Lower leg skin (tissue), 4 donors: ENCODE measurements around the gene MRPL36. TPM values are rescaled to one million over a fixed set of nuclear protein-coding genes. Genes with fewer than 3 reads are reported as not detected.

ENCODE experiments used
- DNase-seq, 2 donors: peaks; one replicate each; pipeline ENCODE4 v3.0.0-alpha.2; 2019; ENCODE audit warnings: low spot score in 2 of 2
- H3K4me3 ChIP-seq: fragments of 200-600 bp; sonication (generic); 2 replicates; pipeline ENCODE4 v1.5.1; 2017; ENCODE audit warnings: mild to moderate bottlenecking, low read depth; ENCODE audit not compliant: poor library complexity, severe bottlenecking
- POLR2A ChIP-seq, 2 donors: fragments of 450-650 bp; IDR thresholded peaks; one replicate each; pipeline ENCODE4 v1.6.1; 2016 to 2017; ENCODE audit warnings: antibody characterized with exemption in 2 of 2, mild to moderate bottlenecking in 1 of 2, moderate library complexity in 1 of 2
- WGBS, 2 donors: methylation state at CpG; one replicate each; pipeline ENCODE4 v1.1.5; 2018; 5-methylcytosine and 5-hydroxymethylcytosine counted together
- intact Hi-C: fragments of 100-400 bp; cut with DNase I; formaldehyde crosslinking; loops from one replicate; pipeline ENCODE4 v1.15.0; 2023; ENCODE audit warnings: low total_unique reads
- total RNA-seq, 4 donors: library from RNA; depleted of rRNA; stranded (reverse); fragments of >200 nt; gene quantifications; one replicate each; pipeline ENCODE4 v1.1.0, GENCODE V29; 2016
- TF ChIP-seq, protein P1 (sequence below), 3 donors: fragments of 450-650 bp; IDR thresholded peaks; one replicate each; pipeline ENCODE4 v1.5.1; 2016; ENCODE audit warnings: antibody characterized with exemption in 3 of 3, mild to moderate bottlenecking in 3 of 3, moderate library complexity in 2 of 3

Gene MRPL36
- total RNA-seq, 4 donors from 2014 or later, result 34.6 to 59.4 (median 42.6) TPM

DNA sequence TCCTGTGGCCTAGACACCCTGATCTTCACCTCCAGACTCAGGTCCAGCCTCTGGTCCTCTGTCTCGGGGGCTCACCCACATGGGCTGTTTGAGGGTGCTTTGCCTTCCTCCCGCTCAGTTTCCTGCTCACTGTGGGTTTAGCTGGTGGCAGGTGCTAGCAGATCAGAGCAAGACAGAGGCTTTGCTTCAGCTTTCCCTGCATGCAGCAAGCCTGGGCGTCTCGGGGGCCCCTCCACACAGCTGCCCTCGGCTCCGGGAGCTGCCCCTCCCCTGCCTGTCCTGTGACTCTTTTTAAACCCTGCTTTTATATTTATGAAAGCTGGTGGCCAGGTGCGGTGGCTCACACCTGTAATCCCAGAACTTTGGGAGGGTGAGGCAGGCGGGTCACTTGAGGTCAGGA, 14.6 kb downstream of the MRPL36 start:
- no peak for DNase-seq
- intact Hi-C loops, result no loop called here
- no peak overlapping the region for H3K4me3 ChIP-seq
- TF ChIP-seq, protein P1, sequence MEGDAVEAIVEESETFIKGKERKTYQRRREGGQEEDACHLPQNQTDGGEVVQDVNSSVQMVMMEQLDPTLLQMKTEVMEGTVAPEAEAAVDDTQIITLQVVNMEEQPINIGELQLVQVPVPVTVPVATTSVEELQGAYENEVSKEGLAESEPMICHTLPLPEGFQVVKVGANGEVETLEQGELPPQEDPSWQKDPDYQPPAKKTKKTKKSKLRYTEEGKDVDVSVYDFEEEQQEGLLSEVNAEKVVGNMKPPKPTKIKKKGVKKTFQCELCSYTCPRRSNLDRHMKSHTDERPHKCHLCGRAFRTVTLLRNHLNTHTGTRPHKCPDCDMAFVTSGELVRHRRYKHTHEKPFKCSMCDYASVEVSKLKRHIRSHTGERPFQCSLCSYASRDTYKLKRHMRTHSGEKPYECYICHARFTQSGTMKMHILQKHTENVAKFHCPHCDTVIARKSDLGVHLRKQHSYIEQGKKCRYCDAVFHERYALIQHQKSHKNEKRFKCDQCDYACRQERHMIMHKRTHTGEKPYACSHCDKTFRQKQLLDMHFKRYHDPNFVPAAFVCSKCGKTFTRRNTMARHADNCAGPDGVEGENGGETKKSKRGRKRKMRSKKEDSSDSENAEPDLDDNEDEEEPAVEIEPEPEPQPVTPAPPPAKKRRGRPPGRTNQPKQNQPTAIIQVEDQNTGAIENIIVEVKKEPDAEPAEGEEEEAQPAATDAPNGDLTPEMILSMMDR (IDR thresholded peaks at IDR 0.05), result no peak
- no peak for TF ChIP-seq POLR2A (IDR thresholded peaks at IDR 0.05)
- 82 to 85% methylated on average over 8 of the region's 8 CpGs for WGBS, 2 donors

DNA sequence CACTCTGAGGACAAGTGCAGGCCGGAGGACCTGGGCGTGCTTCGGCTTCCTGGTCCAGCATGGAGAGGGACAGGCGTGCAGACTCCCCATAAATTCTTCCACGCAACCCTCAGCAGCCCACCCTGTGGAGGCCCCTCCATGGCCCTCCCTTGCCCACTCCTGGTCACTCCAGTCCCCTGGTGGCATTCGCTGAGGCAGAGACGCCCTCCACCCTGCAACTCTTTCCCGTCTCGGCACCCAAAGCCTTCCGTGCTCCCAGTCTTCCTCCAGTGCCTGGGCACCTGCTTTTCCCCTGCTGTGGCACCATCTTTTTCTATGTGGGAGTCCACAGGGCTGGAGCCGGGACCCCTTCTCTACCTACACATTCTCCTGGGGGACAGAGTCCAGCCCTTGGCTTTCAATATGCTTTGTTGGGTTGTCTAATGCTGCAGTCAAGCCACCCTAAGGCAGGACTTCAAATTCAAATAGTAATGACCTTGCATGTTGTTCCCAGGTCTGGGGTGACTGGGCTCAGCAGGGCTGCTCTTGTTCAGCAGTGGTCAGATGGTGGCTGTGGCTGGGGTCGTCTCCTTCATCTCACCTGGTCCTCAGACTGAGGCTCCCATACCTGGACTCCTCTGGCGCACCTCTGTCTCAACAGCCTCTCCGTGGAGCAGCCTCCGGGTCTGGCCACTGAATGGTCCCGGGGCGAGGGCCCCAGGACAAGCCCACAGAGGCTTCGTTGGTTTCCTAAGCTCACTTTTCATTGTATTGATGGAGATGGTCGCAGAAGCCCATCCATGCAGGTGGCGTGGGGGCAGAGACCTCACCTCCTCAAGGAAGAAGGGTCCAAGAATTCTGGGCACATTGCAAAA, 15.2 kb downstream of the MRPL36 start:
- intact Hi-C loops, result no loop called here
- WGBS, 2 donors, result 89 to 93% methylated on average over 19 of the region's 20 CpGs
- no peak for DNase-seq
- TF ChIP-seq, protein P1 (IDR thresholded peaks at IDR 0.05), result no peak
- TF ChIP-seq POLR2A (IDR thresholded peaks at IDR 0.05), result no peak
- no peak overlapping the region for H3K4me3 ChIP-seq

DNA sequence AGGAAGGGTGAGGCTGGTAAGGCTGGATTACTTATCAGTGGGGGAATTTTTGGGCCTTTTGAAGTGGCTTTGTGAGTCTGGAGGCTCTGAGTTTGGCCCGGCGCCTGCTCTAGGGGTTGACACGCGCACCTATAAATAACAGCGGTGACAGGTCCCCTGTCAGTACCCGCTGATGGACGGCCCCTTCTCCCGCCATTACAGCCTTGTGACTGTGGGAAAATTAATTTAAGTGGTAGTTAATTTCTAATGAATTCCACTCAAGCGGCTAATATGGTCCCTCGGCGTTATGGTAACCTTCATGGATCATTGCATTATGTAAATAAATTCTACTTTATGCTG, 16.5 kb downstream of the MRPL36 start:
- no peak for TF ChIP-seq POLR2A (IDR thresholded peaks at IDR 0.05)
- TF ChIP-seq, protein P1 (IDR thresholded peaks at IDR 0.05), result no peak
- WGBS, 2 donors, result 66 to 70% methylated on average over 11 of the region's 11 CpGs
- H3K4me3 ChIP-seq, result no peak overlapping the region
- DNase-seq, result no peak
- intact Hi-C loops, result no loop called here

DNA sequence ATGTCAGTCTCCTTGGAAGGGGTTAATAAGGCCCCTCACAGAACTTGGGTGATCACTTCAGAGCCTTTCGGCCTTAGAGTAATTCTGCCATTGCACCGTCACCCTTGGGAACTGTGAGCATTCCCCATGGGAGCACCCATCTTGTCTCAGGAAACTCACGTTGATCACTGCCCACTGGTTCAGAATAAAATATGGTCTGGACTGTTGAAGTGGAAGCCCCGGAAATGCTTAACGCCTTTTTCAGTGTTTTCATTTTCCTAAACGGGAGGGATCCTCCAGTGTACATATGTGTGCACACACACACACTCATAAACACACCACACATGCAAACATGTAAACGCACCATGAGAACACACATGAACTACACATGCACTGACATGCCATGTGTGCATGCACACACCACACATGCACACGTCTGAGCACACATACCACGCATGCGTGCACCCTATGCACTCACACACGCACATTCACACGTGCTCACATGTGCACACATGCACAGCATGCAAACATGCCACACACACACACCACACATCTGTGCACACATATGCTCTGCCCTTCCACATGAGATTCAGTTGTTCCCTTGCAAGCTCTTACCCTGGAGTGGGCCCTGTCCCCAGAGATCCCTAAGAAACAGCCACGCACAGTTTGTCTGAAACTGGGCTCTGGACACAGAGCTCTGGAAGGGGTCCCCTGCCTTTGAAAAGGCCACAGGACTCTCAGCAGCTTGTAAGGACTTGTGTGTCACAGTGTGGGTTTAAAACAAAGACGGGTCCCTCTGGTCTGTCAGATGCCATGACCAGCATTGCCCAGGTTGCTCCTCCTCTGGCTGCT, 17.0 kb downstream of the MRPL36 start:
- intact Hi-C loops, result no loop called here
- 76% methylated on average over 13 to 14 of the region's 14 CpGs for WGBS, 2 donors
- TF ChIP-seq POLR2A (IDR thresholded peaks at IDR 0.05), result no peak
- TF ChIP-seq, protein P1 (IDR thresholded peaks at IDR 0.05), result no peak

DNA sequence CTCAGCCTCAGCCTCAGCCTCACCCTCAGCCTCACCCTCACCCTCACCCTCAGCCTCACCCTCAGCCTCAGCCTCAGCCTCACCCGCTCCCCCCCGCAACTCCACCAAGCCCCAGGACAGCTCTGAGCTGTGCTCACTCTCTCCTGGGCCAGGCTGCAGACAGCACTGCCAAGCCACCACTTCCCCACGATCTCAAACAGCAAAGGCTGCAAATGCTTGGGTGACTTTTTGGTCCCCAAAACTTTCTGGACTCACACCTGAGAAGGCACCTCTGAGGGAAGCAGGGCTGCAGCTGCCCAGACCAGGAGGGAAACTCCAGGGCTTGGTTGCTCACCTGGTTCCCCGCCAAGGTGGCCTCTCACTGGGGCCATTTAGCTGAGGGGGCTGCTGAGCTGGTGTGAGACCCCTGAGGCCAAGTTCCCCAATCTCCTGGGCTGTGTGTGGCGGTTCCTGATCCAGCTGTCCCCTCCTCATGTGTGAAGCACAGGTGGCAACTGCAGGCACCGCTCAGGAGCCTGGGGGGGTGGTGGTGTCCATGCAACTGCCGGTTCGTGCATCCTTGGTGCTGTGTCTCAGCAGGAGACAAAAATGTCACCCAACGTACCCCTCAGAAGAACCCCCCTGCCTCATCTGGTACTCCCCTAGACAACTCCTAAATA, 17.8 kb downstream of the MRPL36 start:
- no peak for DNase-seq
- no peak overlapping the region for H3K4me3 ChIP-seq
- 86 to 90% methylated on average over 9 of the region's 9 CpGs for WGBS, 2 donors
- intact Hi-C loops, result no loop called here
- TF ChIP-seq POLR2A (IDR thresholded peaks at IDR 0.05), result no peak
- TF ChIP-seq, protein P1 (IDR thresholded peaks at IDR 0.05), result no peak

More for the DNA sequence above, 17.0 kb downstream of the MRPL36 start:
- no peak overlapping the region for H3K4me3 ChIP-seq
- no peak for DNase-seq
